ENCODE measurements around the gene CD22. TPM values are rescaled to one million over a fixed set of nuclear protein-coding genes. Genes with fewer than 3 reads are reported as not detected.

CD22 gene
- total RNA-seq, 4 donors from 2014 or later = 7.2 to 22.8 (median 13.4) TPM

GRCh38 chr19:35317464-35318043 is 11.4 kb upstream of the CD22 start:
- Histone ChIP-seq H3K27ac (peak overlapping the region in 3 of 4 donors; percentile 26 to 49 (median 27)), H3K4me1 (peaks cover 0 to 9% (median 2%) of the 10 kb centered on the region in 4 donors)

DNA sequence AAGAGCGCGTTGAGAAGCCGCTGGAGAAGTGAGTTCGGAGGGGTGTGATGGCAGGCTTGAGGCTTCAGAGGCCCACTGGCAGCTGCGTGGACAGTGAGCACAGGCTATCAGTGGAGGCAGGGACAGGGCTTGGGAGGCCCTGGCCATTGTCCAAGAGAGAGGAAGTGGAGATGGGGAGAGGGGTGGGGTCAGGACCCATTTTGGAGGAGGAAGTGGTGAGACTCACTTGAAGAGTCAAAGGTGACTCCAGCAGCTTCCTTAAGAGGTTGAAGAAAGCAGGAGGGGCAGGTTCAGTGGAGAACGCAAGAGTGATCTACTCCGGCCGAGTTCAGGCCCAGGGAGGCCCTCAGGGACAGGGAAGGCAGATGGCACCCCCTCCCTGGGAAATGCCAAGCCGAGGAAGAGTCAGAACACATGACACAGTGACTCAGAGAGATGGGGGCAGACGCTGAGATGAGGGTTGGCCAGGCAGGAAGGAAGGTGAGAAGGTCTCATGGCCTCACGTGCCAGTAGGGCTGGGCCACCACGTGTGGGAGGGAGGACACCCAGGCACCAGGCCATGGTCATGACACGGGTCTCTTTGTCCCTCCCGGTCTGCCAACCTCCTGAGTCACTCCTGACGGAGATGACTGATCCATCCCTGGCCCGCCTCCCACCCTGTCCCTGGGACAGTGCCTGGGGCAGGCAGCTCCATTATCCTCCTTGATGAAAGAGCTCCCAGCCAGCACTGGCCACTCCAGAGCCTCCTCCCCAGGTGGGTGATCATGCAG is 10.1 kb upstream of the CD22 start:
- peaks cover 0 to 4% (median 0%) of the 10 kb centered on the region in 4 donors for H3K9me3 ChIP-seq
- H3K4me3 ChIP-seq = no peak overlapping the region
- WGBS, 2 donors = 41 to 48% methylated on average over 14 to 16 of the region's 16 CpGs
- DNase-seq (ENCODE audit: low spot score in 2 of 2) = peak in 1 of 2 donors; percentile 33
- no peaks in the 10 kb centered on the region for H3K36me3 ChIP-seq
- H3K27me3 ChIP-seq = no peaks in the 10 kb centered on the region
- TF ChIP-seq EP300 (IDR thresholded peaks at IDR 0.05) = peak; percentile 13 to 73
- TF ChIP-seq POLR2A (IDR thresholded peaks at IDR 0.05) = no peak
- peak overlapping the region in 2 of 4 donors; percentile 61 to 65 for H3K27ac ChIP-seq
- H3K4me1 ChIP-seq = peaks cover 0 to 9% (median 2%) of the 10 kb centered on the region in 4 donors

More at GRCh38 chr19:35317464-35318043, 11.4 kb upstream of the CD22 start:
- Histone ChIP-seq H3K9me3 (peaks cover 0 to 4% (median 0%) of the 10 kb centered on the region in 4 donors), H3K4me3 (no peak overlapping the region), H3K36me3 (no peaks in the 10 kb centered on the region), H3K27me3 (no peaks in the 10 kb centered on the region)
- 48 to 64% methylated on average over 7 of the region's 7 CpGs for WGBS, 2 donors
- TF ChIP-seq EP300 (IDR thresholded peaks at IDR 0.05) (peak in 1 of 2 donors; percentile 36), POLR2A (IDR thresholded peaks at IDR 0.05) (no peak), CTCF (IDR thresholded peaks at IDR 0.05) (no peak)
- DNase-seq (ENCODE audit: low spot score in 2 of 2) = peak in 1 of 2 donors; percentile 19

DNA sequence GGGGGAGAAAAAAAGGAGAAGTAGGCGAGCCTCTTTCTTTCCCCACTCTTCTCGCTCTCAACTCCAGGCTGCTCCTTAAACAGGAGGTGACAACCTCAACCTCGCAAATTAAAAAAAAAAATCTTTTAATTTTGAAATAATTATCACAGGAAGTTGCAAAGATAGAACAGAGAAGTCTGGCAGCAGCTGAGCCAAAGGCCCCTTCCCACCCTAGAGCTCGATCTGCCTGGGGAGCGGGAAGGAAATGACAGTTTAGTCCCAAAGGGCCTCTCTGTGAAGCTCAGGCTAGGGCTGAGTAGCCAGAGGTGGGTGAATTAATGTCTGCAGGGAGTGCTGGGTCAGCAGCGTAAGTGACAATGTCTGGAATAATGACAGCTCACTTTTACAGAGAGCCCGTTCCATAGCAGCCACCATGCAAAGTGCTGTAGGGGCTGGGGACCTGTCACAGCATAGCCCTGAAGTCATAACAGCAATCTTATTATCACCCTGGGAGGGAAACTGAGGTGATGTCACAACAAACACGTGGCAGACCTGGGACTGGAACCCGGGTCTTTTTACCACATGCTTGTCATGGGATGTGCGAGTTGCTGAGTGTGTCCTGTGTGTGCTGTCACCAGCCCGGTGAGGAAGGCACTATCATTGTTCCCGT is 8.8 kb upstream of the CD22 start:
- 63 to 67% methylated on average over 12 of the region's 12 CpGs for WGBS, 2 donors
- H3K27me3 ChIP-seq = no peaks in the 10 kb centered on the region

GRCh38 chr19:35321291-35321690 is 7.7 kb upstream of the CD22 start:
- no peak for TF ChIP-seq EP300 (IDR thresholded peaks at IDR 0.05)
- no peak for TF ChIP-seq CTCF (IDR thresholded peaks at IDR 0.05)
- TF ChIP-seq POLR2A (IDR thresholded peaks at IDR 0.05) = no peak
- 84 to 89% methylated on average over 2 of the region's 2 CpGs for WGBS, 2 donors

More for the DNA sequence above, 8.8 kb upstream of the CD22 start:
- no peak for DNase-seq (ENCODE audit: low spot score in 2 of 2)
- TF ChIP-seq EP300 (IDR thresholded peaks at IDR 0.05) = no peak
- no peak for TF ChIP-seq CTCF (IDR thresholded peaks at IDR 0.05)
- TF ChIP-seq POLR2A (IDR thresholded peaks at IDR 0.05) = no peak
- Histone ChIP-seq H3K27ac (peak overlapping the region in 1 of 4 donors; percentile 29), H3K4me1 (peaks cover 0 to 9% (median 2%) of the 10 kb centered on the region in 4 donors), H3K4me3 (no peak overlapping the region), H3K9me3 (peaks cover 0 to 4% (median 0%) of the 10 kb centered on the region in 4 donors), H3K36me3 (no peaks in the 10 kb centered on the region)

DNA sequence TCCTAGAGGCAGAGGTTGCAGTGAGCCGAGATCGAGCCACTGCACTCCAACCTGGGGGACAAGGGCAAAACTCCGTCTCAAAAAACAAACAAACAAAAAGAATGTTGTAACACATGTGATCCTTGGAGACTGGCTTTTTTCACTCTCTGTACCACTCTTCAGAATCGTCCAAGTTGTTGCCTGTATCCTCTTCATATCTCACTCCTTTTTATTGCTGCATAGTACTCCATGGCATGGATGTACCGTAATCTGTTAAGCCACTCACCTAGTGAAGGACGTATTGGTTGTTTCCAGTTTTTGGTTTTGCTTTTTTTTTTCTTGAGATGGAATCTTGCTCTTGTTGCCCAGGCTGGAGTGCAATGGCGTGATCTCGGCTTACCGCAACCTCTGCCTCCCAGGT is 7.0 kb upstream of the CD22 start:
- Histone ChIP-seq H3K9me3 (peaks cover 0 to 4% (median 0%) of the 10 kb centered on the region in 4 donors), H3K36me3 (no peaks in the 10 kb centered on the region), H3K4me1 (peaks cover 0 to 9% (median 2%) of the 10 kb centered on the region in 4 donors), H3K27ac (no peak overlapping the region), H3K4me3 (no peak overlapping the region), H3K27me3 (no peaks in the 10 kb centered on the region)
- DNase-seq (ENCODE audit: low spot score in 2 of 2) = no peak
- 92 to 93% methylated on average over 9 of the region's 9 CpGs for WGBS, 2 donors
- TF ChIP-seq EP300 (IDR thresholded peaks at IDR 0.05) = no peak
- no peak for TF ChIP-seq CTCF (IDR thresholded peaks at IDR 0.05)
- TF ChIP-seq POLR2A (IDR thresholded peaks at IDR 0.05) = no peak

More at GRCh38 chr19:35321291-35321690, 7.7 kb upstream of the CD22 start:
- no peak overlapping the region for H3K27ac ChIP-seq
- peaks cover 0 to 4% (median 0%) of the 10 kb centered on the region in 4 donors for H3K9me3 ChIP-seq
- H3K27me3 ChIP-seq = no peaks in the 10 kb centered on the region
- DNase-seq (ENCODE audit: low spot score in 2 of 2) = no peak
- H3K36me3 ChIP-seq = no peaks in the 10 kb centered on the region
- H3K4me1 ChIP-seq = peaks cover 0 to 9% (median 2%) of the 10 kb centered on the region in 4 donors
- no peak overlapping the region for H3K4me3 ChIP-seq

All from tibial nerve (tissue), 4 donors.